Measurements from ENCODE around the gene CCDC30.

DNA sequence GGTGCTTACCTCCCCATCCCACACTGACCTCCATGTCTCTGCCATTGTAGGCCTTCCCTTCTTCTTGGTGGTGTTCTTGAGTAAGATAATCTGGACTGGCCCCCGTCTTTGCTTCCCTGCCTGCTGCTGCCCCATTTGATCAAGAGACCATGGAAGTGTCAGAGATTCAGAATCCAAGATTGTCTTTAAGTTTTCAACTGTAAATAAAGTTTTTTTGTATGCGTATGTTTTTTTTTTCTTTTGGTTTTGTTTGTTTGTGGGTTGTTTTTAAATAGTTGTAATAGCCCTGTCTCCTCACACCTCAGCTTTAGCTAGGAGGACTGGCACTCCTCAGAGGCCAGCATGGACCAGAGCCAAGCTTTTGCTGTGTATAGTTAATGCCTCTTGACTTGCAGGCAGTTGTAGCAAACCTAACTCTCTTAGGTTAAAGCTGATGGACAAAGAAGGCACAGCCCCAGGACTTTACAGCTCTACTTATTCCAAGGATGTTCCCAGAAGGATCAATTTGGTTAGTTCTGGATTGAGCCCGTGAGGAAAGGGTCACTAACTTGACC, 213.5 kb downstream of the CCDC30 start:
- TF ChIP-seq, protein P1, sequence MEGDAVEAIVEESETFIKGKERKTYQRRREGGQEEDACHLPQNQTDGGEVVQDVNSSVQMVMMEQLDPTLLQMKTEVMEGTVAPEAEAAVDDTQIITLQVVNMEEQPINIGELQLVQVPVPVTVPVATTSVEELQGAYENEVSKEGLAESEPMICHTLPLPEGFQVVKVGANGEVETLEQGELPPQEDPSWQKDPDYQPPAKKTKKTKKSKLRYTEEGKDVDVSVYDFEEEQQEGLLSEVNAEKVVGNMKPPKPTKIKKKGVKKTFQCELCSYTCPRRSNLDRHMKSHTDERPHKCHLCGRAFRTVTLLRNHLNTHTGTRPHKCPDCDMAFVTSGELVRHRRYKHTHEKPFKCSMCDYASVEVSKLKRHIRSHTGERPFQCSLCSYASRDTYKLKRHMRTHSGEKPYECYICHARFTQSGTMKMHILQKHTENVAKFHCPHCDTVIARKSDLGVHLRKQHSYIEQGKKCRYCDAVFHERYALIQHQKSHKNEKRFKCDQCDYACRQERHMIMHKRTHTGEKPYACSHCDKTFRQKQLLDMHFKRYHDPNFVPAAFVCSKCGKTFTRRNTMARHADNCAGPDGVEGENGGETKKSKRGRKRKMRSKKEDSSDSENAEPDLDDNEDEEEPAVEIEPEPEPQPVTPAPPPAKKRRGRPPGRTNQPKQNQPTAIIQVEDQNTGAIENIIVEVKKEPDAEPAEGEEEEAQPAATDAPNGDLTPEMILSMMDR (IDR thresholded peaks at IDR 0.05) = no peak
- no peak for TF ChIP-seq POLR2A (IDR thresholded peaks at IDR 0.05)

All from thyroid gland (tissue), 4 donors.